NCI-H446 (cell line): ENCODE measurements around the gene ENTPD1.
"Not testable (repeated sequence)": the region's sequence is repeated elsewhere in the genome, so short reads cannot be mapped to it uniquely, and the experiment has no call there.

Source experiments
- DNase-seq, 2 experiments: peaks; one replicate each; lab custom pipeline; 2025; lab: John Stamatoyannopoulos, UW

The ENTPD1 gene

DNA sequence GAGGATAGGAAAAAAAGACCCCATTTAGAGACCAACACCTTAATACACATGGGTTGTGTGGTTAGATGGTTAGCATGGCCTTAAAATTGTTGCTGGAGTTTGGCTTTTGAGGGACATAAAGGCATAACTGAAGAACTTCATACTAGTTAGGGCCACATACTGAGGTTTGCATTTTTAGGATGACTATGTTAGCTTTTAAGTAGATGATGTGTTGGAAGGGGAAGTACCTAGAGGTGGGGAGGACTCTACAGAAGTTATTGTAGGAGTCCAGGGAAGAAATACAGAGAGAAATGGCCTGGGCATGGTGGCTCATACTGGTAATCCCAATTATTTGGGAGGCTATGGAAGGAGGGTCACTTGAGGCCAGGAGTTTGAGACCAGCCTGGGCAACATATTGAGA, 40.5 kb downstream of the ENTPD1 start:
- DNase-seq: no peak

DNA sequence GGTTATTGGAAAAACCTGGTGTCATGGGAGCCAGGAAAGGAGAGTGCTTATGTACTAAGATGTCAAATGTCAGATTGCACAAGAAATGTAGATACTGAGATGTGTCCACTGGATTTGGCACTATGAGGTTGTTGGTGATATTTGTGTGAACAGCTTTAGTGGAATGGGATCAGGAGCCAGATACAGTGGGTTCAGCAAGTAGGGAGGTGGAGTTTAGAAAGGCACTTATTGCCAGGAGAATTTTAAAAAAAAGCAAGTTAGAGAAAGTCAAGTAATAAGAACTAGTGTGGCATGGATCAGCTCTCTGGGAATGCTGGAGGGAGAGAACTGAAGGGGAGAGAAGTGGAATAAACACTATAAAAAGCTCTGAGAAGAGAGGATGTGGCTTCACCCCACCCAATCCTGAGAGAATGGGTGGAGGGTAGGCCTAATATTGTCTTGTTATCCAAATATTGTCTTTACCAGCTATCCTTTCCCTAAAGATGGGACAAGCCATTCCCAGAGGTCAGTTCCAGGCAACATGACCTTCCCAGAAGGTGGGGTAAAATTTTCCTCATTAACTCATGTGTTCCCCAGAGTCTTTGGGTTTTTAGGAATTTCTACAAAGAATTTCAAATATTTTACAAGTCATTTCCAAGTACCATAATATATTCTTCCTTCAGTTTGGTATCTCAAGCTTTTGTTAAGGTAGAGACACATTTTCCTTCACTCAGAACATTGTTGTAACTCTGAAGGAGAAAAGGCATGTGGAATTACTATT, 42.3 kb downstream of the ENTPD1 start:
- DNase-seq: no peak

DNA sequence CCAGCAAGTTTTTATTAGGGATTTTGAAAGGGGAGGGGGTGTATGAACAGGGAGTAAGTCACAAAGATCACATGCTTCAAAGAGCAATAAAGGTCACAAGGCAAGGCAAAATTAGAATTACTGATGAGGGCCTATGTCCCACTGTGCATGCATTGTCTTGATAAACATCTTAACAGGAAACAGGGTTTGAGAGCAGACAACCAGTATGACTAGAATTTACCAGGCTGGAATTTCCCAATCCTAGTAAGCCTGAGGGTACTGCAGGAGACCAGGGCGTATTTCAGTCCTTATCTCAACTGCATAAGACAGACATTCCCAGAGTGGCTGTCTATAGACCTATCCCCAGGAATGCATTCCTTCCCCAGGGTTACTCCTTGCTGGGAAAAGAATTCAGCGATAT, 44.3 kb downstream of the ENTPD1 start:
- not testable (repeated sequence) for DNase-seq

DNA sequence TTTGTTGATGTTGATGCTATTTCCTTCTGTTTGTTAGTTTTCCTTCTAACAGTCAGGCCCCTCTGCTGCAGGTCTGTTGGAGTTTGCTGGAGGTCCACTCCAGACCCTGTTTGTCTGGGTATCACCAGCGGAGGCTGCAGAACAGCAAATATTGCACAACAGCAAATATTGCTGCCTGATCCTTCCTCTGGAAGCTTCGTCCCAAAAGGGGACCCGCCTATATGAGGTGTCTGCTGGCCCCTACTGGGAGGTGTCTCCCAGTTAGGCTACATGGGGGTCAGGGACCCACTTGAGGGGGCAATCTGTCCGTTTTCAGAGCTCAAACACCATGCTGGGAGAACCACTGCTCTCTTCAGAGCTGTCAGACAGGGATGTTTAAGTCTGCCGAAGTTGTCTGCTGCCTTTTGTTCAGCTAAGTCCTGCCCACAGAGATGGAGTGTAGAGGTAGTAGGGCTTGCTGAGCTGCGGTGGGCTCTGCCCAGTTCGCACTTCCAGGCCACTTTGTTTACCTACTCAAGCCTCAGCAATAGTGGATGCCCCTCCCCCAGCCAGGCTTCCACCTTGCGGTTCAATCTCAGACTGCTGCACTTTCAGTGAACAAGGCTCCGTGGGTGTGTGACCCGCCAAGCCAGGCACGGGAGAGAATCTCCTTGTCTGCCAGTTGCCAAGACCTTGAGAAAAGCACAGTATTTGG, 50.9 kb downstream of the ENTPD1 start:
- not testable (repeated sequence) for DNase-seq

DNA sequence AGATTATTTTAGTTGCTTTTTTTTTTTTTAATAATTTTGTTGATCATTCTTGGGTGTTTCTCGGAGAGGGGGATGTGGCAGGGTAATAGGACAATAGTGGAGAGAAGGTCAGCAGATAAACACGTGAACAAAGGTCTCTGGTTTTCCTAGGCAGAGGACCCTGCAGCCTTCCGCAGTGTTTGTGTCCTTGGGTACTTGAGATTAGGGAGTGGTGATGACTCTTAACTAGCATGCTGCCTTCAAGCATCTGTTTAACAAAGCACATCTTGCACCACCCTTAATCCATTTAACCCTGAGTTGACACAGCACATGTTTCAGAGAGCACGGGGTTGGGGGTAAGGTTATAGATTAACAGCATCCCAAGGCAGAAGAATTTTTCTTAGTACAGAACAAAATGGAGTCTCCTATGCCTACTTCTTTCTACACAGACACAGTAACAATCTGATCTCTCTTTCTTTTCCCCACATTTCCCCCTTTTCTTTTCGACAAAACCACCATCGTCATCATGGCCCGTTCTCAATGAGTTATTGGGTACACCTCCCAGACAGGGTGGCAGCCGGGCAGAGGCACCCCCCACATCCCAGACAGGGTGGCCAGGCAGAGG, 52.8 kb downstream of the ENTPD1 start:
- DNase-seq: not testable (repeated sequence)

DNA sequence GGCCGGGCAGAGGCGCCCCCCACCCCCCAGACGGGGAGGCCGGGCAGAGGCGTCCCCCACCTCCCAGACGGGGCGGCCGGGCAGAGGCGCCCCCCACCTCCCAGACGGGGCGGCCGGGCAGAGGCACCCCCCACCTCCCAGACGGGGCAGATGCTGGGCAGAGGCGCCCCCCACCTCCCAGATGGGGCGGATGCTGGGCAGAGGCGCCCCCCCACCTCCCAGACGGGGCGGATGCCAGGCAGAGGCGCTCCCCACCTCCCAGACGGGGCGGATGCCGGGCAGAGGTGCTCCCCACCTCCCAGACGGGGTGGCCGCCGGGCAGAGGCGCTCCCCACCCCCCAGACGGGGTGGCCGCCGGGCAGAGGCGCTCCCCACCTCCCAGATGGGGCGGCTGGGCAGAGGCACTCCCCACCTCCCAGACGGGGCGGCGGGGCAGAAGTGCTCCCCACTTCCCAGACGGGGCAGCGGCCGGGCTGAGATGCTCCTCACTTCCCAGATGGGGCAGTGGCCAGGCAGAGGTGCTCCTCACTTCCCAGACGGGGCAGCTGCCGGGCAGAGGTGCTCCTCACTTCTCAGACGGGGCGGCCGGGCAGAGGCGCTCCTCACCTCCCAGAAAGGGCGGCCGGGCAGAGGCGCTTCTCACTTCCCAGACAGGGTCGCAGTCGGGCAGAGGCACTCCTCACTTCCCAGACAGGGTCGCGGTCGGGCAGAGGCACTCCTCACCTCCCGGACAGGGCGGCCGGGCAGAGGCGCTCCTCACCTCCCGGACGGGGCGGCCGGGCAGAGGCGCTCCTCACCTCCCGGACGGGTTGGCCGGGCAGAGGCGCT, 53.6 kb downstream of the ENTPD1 start:
- DNase-seq: no peak

DNA sequence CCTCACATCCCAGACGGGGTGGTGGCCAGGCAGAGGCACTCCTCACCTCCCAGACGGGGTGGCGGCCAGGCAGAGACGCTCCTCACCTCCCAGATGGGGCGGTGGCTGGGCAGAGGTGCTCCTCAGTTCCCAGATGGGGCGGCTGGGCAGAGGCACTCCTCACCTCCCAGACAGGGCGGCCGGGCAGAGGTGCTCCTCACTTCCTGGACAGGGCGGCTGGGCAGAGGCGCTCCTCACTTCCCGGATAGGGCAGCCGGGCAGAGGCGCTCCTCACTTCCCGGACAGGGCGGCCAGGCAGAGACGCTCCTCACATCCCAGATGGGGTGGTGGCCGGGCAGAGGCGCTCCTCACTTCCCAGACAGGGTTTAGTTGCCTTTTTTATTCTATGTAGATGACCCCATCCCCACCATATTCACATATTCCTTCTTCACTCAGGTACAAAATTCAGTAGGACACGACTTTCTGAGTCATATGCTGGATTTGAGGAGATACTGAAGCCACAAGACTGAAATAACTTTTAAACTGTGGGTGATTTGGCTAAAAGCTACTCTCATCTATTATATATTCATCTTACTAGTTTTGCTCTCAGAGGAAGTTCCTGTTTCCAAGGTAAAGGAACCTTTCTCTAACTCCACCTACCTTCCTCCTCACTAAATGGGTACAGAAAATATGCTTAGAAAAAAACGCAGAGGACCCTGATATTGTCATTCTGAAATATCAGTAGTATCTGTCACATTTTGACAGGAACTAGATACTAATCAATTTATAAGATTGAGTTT, 54.4 kb downstream of the ENTPD1 start:
- DNase-seq: no peak

DNA sequence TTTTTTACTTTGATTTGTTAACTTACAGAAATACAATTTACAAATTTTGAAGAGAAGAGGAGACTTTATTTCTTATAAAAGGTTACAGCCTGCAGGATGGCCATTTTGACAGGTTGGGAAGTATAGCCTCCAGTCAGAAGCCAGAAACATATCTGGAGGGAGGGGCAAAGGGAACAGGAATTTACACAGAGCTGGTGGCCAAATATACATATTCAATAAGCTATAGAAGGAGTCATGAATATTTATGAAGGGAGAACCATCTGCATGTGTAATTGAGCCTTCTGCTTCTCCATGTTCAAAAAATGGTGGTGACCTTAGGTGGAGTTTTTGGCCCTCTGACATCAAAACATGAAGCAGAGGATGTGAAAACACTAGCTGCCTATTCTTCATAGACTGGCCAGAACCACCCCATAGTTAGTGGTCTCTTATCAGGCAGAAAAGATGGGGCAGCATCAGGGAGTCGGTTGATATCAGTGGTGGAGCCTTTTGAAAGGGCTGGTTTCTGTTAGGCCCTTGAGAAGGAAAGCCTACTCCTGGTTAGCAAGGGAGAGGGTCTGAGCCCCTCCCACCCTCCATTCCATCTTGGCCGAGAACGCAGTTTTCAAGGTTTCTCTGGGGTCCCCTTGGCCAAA, 57.2 kb downstream of the ENTPD1 start:
- DNase-seq: no peak

DNA sequence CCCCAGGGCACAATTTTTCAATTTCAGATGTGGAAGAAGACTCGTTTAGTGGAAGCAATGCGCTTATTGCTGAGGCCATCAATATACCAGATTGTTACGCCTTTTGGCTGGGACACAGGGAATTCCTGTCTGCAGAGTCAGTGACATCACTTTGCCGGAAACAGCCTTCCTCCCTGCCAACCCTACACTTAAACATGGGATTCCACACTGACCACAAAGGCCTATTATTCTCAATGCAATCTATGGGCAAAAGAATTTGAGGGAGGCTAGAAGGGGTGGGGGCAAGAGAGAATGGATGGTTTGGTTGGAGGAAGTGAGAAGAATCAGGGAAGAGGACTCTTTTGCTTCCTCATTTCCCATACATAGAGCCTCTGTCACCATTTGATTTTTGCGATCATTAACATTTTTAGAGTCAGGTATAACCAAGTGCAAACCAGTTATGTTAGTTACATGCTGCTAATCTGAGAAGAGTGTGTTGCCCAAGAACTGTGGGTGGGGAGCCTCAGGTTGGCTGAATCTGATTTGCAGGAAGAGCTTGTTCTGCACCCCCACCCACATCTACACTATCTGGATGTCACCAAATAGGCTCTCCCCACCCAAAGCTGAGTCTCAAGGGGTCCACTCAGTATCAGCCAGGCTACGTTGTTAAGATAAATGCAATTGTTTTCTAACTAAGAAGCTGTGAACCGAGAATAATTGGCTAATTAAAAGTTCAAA, 58.2 kb downstream of the ENTPD1 start:
- DNase-seq: no peak

DNA sequence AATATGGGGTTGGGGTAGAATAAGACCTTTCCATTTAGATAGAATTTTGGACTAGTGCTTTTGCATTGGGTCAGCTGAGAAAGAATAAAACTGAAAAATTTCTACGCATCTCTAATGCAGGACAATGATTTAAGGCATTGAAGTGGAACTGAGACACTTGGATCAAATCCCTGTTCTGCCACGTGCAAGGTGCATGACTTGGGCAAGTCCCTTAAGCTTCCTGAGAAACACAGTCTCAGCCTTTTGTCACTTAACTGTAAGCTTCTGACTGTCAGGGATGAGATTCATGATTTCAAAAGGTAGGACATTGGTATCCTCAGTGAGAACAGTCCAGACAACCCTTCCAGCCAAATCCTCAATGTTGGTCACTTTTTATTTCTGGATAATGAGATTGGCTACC, 59.2 kb downstream of the ENTPD1 start:
- DNase-seq: no peak

DNA sequence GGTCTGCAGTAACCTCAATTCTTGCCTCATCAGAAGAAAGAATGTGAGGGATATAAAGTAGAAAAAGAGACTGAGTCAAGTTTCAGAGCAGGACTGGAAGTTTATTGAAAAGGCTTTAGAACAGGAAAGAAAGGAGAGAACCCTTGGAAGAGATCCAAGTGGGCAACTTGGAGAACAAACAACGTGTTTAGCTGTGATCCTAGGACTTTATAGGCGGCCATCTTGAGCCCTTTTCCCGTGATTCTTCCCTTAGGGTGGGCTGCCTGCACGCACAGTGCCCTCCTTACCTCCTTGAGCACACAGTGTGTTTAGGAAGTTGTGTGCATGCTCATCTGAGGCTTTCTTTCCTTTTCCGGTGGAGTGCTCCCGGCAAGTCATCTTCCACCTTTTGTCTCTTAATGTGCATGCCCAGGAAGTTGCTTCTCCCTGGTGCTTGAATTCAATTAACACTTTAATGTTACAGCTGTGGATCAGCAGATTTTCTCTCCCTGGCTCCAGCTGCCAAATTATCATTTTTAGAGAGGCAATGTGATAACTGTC, 59.8 kb downstream of the ENTPD1 start:
- no peak for DNase-seq

DNA sequence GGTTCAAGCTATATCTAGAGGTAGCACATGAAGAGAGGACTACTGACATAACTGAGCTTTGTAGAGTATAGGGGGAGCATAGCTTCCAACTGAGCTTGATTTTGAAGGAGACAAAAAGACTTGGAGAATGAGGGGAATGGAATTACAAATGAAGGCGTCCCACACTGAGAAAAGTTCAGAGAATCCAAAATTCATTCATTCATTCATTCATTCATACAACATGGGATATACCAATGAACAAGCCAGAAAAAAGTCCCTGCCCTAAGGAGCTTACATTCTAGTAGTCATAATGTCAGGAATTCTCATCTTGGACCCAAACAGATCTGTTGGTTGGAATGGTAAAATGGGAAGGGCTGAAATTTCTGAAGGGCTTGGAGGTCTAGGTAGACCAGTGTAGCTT, 62.0 kb downstream of the ENTPD1 start:
- DNase-seq: no peak

DNA sequence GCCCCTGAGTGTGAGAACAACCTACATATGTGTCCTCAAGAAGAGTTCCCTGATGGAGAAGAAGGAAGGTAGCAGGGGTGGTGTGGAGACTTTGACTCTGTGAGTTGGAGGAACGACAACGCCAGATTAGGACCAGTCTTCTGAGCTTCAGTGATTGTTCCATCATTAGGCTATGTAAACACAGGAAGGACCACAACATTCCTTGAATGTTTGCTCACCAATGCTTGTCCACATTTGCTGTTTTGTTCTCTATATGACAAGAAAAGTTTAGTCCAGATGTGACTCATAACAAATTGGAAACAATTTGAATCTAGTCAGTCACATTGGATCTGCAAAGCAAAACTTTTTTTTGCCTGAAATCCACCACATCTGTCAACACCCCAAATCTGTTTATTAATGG, 62.7 kb downstream of the ENTPD1 start:
- DNase-seq: no peak

DNA sequence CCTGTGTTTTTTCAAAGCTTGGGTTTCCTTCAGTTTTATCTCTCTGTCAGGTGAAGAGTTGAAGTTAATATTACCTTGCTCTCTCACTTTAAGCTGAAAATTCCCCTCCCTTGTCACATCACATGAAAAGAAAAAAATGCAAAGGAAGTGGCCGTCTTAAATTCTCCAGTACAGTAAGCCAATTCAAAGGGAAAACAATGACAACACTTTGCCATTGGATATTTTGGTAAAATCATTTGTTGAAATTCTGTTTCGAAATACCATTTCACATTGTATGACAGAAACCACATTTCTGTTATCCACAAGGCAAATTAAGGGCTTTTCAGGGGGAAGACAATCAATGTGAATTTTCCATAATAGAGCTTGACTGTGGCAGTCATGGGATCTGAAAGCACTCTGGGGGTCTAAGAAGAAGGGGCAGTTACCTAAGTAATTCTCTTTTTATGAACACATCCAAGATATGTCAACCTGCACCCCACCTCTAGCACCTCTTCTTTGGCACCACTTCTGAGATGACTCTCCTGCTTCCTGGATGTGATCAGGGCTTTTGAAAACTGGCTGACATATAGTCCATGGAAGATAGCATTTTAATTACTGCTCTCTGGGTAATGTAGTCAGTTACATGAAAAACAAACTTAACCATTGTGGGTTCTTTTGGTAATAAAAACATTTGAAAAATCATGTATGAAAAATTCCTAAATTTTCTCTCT, 63.8 kb downstream of the ENTPD1 start:
- no peak for DNase-seq

DNA sequence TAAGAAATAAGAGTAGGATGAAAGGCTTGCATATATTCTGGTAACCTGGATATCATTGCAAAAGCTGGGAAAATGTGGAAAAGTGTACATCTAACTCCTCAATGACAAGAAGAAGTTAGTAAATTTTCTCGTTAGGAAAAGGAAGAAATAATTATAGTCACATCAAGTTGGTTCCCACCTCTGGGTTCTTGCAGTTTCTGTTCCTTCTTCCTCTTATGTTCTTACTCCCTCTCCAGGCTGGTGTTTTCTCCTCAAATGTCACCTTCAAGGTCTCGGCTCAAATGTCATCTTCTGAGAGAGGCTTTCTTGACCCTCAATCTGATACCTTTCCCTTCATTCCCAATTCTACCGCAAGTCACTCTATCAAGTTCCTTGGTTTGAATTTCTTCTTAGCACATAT, 64.4 kb downstream of the ENTPD1 start:
- DNase-seq: no peak

DNA sequence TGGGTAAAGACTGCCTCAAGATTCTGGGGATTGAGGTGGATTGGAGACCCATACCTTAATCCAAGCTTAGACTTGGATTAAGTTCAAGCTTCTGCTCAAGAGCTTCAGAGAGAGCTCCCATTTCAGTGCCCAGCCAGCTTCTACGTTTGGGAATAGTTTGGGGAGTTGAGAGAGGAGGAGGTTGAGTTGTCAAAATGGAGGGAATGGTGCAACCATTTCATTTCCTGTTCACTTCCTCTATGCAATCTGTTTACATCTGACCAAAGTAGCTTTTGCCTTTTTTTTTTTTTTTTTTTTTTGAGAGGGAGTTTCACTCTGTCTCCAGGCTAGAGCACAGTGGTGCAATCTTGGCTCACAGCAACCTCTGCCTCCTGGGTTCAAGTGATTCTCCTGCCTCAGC, 65.8 kb downstream of the ENTPD1 start:
- no peak for DNase-seq

DNA sequence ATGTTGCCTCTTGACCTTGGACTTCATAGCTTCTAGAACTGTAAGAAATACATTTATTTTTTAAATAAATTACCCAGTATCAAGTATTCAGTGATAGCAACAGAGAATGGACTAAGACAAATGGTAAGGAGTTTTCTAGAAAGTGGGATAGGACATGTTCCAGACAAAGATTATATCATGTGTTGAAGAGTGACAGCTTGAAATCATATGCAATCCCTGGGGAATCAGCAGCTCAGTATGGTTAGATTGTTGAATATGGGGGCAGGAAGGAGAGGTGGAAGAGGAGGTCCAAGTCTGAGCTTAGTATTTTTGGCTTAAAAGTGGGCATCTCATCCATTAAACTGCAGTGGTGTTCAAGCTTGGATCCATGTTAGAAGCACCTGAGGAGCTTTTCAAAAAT, 74.1 kb downstream of the ENTPD1 start:
- no peak for DNase-seq

DNA sequence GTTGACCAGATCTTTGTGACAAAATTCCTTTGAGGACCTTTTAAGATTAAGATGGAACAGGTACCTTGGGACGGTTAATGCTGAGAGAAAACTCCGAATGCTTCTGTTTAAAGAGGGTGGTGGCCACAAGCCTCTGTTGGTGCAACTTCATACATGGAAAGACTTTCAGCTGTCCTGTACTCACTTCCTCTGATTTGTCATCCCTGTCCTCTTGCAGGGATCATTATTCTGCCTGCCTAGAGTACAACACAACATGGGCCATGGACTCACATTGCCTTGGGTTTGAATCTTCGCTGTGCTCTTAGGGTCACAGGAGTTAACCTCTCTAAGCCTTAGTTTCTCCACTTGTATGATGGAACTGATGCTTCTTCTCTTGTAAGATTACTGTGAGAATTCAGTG, 75.1 kb downstream of the ENTPD1 start:
- DNase-seq: no peak

DNA sequence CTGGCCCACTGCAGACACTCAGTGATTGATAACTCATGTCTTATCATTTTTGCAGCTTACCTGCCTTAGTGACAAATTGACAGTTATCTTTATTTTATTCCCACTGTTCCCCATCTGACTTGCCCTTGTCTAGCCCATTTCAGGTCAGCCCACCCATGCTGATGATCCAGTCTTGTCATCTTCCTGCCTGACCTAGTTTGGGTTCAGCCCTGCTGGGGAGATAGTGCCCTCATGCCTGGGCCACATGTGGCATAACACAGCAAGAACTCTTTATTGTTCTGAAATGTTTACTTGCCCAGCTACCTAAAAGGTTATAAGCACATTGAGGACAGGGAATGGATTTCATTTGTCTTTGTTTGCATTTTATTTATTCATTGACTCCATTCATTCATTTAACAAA, 75.6 kb downstream of the ENTPD1 start:
- DNase-seq: no peak
